Nasal cavity respiratory epithelium epithelial cell of viscerocranial mucosa (primary cell): Measurements from ENCODE around the gene CBX7. TPM values are rescaled to one million over a fixed set of nuclear protein-coding genes. Genes with fewer than 3 reads are reported as not detected.

Experiments used
- total RNA-seq: library from RNA; depleted of rRNA; stranded (reverse); fragments of >200 nt; gene quantifications from 2 replicates; pipeline ENCODE4 v1.2.3, GENCODE V29; 2014

The CBX7 gene
- 2.4 and 3.9 TPM in 2 replicates for total RNA-seq

DNA sequence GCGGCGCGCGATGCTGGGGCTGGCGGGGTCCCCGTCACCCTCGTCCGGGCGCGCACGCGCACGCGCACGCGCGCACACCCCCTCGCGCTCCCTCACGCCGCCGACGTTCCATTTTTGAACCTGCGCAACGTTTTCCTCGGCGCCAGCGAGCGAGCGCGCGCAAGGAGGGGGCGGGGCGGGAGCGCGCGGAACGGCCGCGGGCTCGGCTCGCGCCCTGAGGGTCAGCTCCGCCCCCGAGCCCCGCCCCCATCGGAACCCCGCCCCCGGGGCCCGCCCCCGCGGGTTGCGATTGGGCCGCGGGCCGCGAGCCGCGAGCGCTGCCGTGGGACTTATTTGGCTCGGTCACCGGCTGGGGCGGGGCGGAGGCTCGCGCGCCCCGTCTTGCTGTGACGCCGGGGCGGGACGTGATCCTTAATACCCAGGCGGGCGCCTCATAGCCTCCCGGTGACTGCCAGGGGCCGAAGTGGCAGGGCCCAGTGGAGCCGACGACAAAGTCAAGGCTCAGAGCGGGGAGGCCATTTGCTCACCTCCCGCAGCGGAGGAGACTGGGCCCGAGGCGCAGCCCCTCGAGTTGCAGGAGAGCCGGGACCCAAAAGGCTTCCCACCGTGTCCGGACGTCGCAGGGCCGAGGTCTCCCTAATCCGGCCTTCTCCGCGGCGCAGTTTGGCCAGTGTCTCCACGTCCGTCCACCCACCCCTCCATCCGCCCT, at the start of gene CBX7:
Gene CBX7 (minus strand): TSS at position 170 of the 709 bp plus-strand sequence. CDS start 236 bp downstream, outside the sequence.

DNA sequence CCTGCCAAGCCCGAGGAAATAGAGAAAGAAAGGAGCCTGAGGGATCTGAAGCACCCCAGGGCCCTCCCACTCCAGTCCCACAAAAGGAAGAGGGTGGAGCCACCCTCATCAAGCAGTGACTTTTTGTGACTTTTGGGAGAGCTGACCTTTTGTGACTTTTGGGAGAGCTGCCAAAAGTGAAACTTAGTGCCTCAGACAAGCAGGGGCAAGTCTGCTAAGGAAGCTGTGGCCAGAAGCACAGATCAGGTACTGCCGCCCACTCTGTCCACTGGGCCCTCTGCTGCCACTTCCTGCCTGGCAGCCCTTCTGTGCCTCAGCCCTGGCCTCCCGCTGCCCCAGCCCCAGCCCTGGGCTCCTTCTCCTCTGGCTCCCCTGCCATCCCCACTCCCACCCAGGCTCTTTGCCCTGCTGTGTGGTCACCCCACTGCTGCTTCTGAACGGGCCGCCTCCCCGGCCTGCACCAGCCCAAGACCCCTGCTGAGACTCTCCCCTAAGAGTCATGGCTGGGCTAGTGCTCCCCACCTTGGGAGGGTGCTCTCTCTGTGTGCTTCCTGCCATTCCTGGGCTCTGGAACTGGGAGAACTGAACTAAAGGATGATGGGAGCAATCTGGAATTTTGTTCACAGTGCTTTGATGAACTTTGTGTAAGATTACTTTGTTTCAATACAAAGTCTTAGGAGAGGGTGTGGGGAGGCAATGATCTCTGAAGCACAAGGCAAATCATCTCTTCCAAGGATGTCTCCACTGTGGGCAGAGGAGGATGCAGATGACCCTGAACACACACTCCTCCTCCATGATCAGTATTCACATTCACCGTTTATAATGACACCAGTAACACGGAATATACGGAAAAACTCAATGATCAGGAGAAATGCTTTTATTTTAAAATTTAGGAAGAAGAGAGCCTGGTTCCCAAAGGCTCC, 55.1 kb downstream of the CBX7 start, which contains the start of gene APOBEC3H:
Gene APOBEC3H (plus strand): TSS at position 147 of the 923 bp plus-strand sequence. CDS start 3,035 bp downstream, outside the sequence.

Other genes with a start within 250 kb of the CBX7 start
- 0.64 and 5.8 TPM in 2 replicates for gene APOBEC3A, start 195.1 kb downstream of the CBX7 start, total RNA-seq
- gene APOBEC3B, start 170.3 kb downstream of the CBX7 start, total RNA-seq, result 0.34 and 0.50 TPM in 2 replicates
- 7.5 and 13.0 TPM in 2 replicates for gene APOBEC3C, start 138.4 kb downstream of the CBX7 start, total RNA-seq
- gene APOBEC3D, start 131.6 kb downstream of the CBX7 start, total RNA-seq, result 0.34 and 0.93 TPM in 2 replicates
- gene APOBEC3F, start 111.8 kb downstream of the CBX7 start, total RNA-seq, result 2.1 and 4.3 TPM in 2 replicates
- gene APOBEC3G, start 75.4 kb downstream of the CBX7 start, total RNA-seq, result 1.4 and 4.8 TPM in 2 replicates
- gene APOBEC3H, start 55.4 kb downstream of the CBX7 start, total RNA-seq, result not detected in 2 replicates
- 3.8 and 10.7 TPM in 2 replicates for gene PDGFB, start 92.3 kb upstream of the CBX7 start, total RNA-seq
- gene RPL3, start 166.9 kb upstream of the CBX7 start, total RNA-seq, result 3,457 and 4,846 TPM in 2 replicates
- gene SYNGR1, start 197.3 kb upstream of the CBX7 start, total RNA-seq, result 0.34 and 4.1 TPM in 2 replicates
- 6.8 and 16.7 TPM in 2 replicates for gene TAB1, start 247.1 kb upstream of the CBX7 start, total RNA-seq